ENCODE data around the gene VWC2L. TPM values are rescaled to one million over a fixed set of nuclear protein-coding genes. Genes with fewer than 3 reads are reported as not detected.

Gene VWC2L
- total and polyA plus RNA-seq, 10 of the 15 experiments (the other 5 are each of a cell fraction or from before 2014, with no cell fraction given), result not detected

DNA sequence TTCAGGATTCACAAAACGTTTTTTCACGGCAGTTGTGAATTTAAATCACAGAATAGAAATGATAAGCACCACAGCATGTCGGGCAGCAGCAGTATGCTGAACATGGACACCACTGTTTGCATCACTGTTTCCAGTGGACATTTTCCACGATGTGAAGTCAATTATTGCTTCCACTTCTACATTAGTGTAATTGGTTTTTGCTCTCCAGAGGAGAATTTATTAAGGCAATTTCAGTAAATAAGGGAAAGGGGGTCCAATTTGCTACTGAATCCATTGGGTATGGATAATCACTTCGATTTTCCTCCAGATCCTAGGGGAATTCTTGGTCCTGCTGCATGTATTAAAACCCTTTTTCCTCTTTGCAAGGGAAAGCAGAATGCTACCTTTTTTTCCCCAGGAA, 30.2 kb upstream of the VWC2L start:
- Histone ChIP-seq H3K79me2 (ENCODE audit: control insufficient read depth, insufficient read depth, low read length) (no peaks in the 10 kb centered on the region), H3K9me3 (replicated peaks; ENCODE audit: control insufficient read depth, insufficient read depth, low read length) (no peaks in the 10 kb centered on the region), H3K4me1 (ENCODE audit: control insufficient read depth, insufficient read depth, low read length) (no peaks in the 10 kb centered on the region), H3K36me3 (ENCODE audit: control insufficient read depth in 2 of 2, insufficient read depth in 2 of 2, low read length in 1 of 2) (no peaks in the 10 kb centered on the region), H2AFZ (ENCODE audit: control insufficient read depth, low read depth, low read length) (no peak overlapping the region), H3K4me3 (no peak overlapping the region), H3K4me2 (ENCODE audit: control insufficient read depth, insufficient read depth) (no peak overlapping the region), H3K27me3 (replicated peaks in 1 of 2; ENCODE audit: control insufficient read depth in 2 of 2, insufficient read depth in 2 of 2, low read length in 1 of 2) (no peaks in the 10 kb centered on the region), H3K9ac (ENCODE audit: control insufficient read depth, insufficient read depth, low read length) (no peak overlapping the region), H3K27ac (ENCODE audit: control insufficient read depth, insufficient read depth) (no peak overlapping the region), H4K20me1 (ENCODE audit: control insufficient read depth, insufficient read depth) (no peaks in the 10 kb centered on the region)
- SMC1A ChIA-PET (ENCODE audit: uncharacterized antibody, unreplicated experiment), result no interaction called here
- intact Hi-C loops (cut with micrococcal nuclease; ENCODE audit: unreplicated experiment), result no loop called here
- 17% methylated on average over 5 of the region's 5 CpGs for WGBS (ENCODE audit: insufficient coverage, insufficient replicate concordance, low lambda C conversion rate, missing lambda C conversion rate)
- in situ Hi-C loops (cut with MboI), result no loop called here
- ATAC-seq (no peak), DNase-seq (ENCODE audit: low read depth, low spot score) (no peak), FAIRE-seq (no peak)
- BruUV-seq (replicated peaks), result no TSS peak
- RAD21 ChIA-PET (ENCODE audit: unreplicated experiment), result no interaction called here
- TF ChIP-seq NBN (IDR thresholded peaks at IDR 0.05), result no peak
- TF ChIP-seq DPF2 (IDR thresholded peaks at IDR 0.05), result no peak
- no peak for TF ChIP-seq LARP7 (IDR thresholded peaks at IDR 0.05)
- no peak for TF ChIP-seq SUPT20H (IDR thresholded peaks at IDR 0.05; ENCODE audit: borderline replicate concordance, control insufficient read depth, low read depth, low read length)
- no peak for TF ChIP-seq BMI1 (IDR thresholded peaks at IDR 0.05; ENCODE audit: borderline replicate concordance)
- no peak for TF ChIP-seq FOS (IDR thresholded peaks at IDR 0.05; ENCODE audit: borderline replicate concordance, extremely low read depth, insufficient read length)
- TF ChIP-seq PAX5 (IDR thresholded peaks at IDR 0.05; ENCODE audit: borderline replicate concordance, low read depth, low read length), result no peak
- TF ChIP-seq POU2F2 (IDR thresholded peaks at IDR 0.05; ENCODE audit: borderline replicate concordance, low read depth, low read length), result no peak
- TF ChIP-seq, protein P1, sequence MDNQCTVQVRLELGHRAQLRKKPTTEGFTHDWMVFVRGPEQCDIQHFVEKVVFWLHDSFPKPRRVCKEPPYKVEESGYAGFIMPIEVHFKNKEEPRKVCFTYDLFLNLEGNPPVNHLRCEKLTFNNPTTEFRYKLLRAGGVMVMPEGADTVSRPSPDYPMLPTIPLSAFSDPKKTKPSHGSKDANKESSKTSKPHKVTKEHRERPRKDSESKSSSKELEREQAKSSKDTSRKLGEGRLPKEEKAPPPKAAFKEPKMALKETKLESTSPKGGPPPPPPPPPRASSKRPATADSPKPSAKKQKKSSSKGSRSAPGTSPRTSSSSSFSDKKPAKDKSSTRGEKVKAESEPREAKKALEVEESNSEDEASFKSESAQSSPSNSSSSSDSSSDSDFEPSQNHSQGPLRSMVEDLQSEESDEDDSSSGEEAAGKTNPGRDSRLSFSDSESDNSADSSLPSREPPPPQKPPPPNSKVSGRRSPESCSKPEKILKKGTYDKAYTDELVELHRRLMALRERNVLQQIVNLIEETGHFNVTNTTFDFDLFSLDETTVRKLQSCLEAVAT (IDR thresholded peaks at IDR 0.05), result no peak
- POLR2A ChIA-PET, result no interaction called here
- CTCF ChIA-PET, result no interaction called here
